OCI-LY3 (cell line): Measurements from ENCODE around the gene CASP7.

Experiments
- H2AFZ ChIP-seq: fragments of 200-600, 300-600 bp; shearing (Covaris generic); 2 replicates; pipeline ENCODE4 v1.6.0; 2014; ENCODE audit warnings: antibody characterized with exemption, low read depth, low read length
- H3K27ac ChIP-seq: fragments of 200-600, 300-600 bp; sonication (generic); 2 replicates; pipeline ENCODE4 v1.5.1; 2014; ENCODE audit warnings: mild to moderate bottlenecking, low read length, moderate library complexity, mixed read lengths
- H3K27me3 ChIP-seq: fragments of 200-600, 300-600 bp; sonication (generic); 2 replicates; pipeline ENCODE4 v1.6.1; 2014; ENCODE audit warnings: low read depth, low read length, mixed read lengths
- H3K36me3 ChIP-seq: fragments of 200-600, 300-600 bp; sonication (generic); replicated peaks from 2 replicates; pipeline ENCODE3; 2014; ENCODE audit warnings: low read depth, low read length, mixed read lengths
- H3K4me1 ChIP-seq: fragments of 300-600, 200-600 bp; sonication (generic); 2 replicates; pipeline ENCODE4 v1.6.1; 2014; ENCODE audit warnings: low read length, mixed read lengths
- H3K4me2 ChIP-seq: fragments of 200-600, 300-600 bp; sonication (generic); 2 replicates; pipeline ENCODE4 v1.6.1; 2014; ENCODE audit warnings: low read length, mixed read lengths
- H3K4me3 ChIP-seq: fragments of 300-600, 200-600 bp; sonication (generic); 2 replicates; pipeline ENCODE4 v1.5.1; 2014; ENCODE audit warnings: antibody characterized with exemption, mild to moderate bottlenecking, low read length, moderate library complexity
- H3K79me2 ChIP-seq: fragments of 300-600, 200-600 bp; shearing (Covaris generic); 2 replicates; pipeline ENCODE4 v1.6.1; 2014; ENCODE audit warnings: mild to moderate bottlenecking, low read length, mixed read lengths
- H3K9ac ChIP-seq: fragments of 300-600, 200-600 bp; shearing (Covaris generic); 2 replicates; pipeline ENCODE4 v1.6.0; 2014; ENCODE audit warnings: mild to moderate bottlenecking, low read length, moderate library complexity
- H3K9me3 ChIP-seq: fragments of 200-600, 300-600 bp; shearing (Covaris generic); 2 replicates; pipeline ENCODE4 v1.6.1; 2014; ENCODE audit warnings: low read length, mixed read lengths; ENCODE audit not compliant: insufficient read depth
- H4K20me1 ChIP-seq: fragments of 200-600, 300-600 bp; sonication (generic); 2 replicates; pipeline ENCODE4 v1.6.1; 2016; ENCODE audit warnings: low read length, mixed read lengths; ENCODE audit not compliant: insufficient read depth
- CTCF ChIP-seq: fragments of 200-600, 300-600 bp; sonication (generic); IDR thresholded peaks from 2 replicates; pipeline ENCODE4 v1.5.1; 2014; ENCODE audit warnings: antibody characterized with exemption, low read length, low read depth
- EZH2phosphoT487 ChIP-seq: fragments of 200-600 bp; shearing (Covaris generic); IDR thresholded peaks from 2 replicates; pipeline ENCODE4 v1.6.1; 2018; ENCODE audit warnings: antibody characterized with exemption, mixed run types, low read depth

The CASP7 gene

GRCh38 chr10:113647812-113648211 lies 31.9 kb upstream of the CASP7 start:
- no peak overlapping the region for H3K27ac ChIP-seq
- H3K4me2 ChIP-seq: no peak overlapping the region
- no peaks in the 10 kb centered on the region for H3K36me3 ChIP-seq
- H3K4me1 ChIP-seq: no peaks in the 10 kb centered on the region
- H4K20me1 ChIP-seq: no peaks in the 10 kb centered on the region
- H3K27me3 ChIP-seq: peaks cover 5% of the 10 kb centered on the region; the same call in 1 of the 2 replicates
- no peaks in the 10 kb centered on the region for H3K79me2 ChIP-seq
- H3K9ac ChIP-seq: no peak overlapping the region
- H3K4me3 ChIP-seq: no peak overlapping the region
- H3K9me3 ChIP-seq: no peaks in the 10 kb centered on the region
- TF ChIP-seq CTCF (no peak), EZH2phosphoT487 (no peak)
- no peak overlapping the region for H2AFZ ChIP-seq

GRCh38 chr10:113648478-113648877 lies 31.2 kb upstream of the CASP7 start:
- no peak for TF ChIP-seq CTCF
- no peak for TF ChIP-seq EZH2phosphoT487
- no peaks in the 10 kb centered on the region for H3K79me2 ChIP-seq
- no peaks in the 10 kb centered on the region for H3K4me1 ChIP-seq
- H3K27ac ChIP-seq: no peak overlapping the region
- no peaks in the 10 kb centered on the region for H3K9me3 ChIP-seq
- H3K4me2 ChIP-seq: no peak overlapping the region
- no peaks in the 10 kb centered on the region for H4K20me1 ChIP-seq
- no peaks in the 10 kb centered on the region for H3K36me3 ChIP-seq
- 0 out of 2 replicates have a peak, but pooled peaks cover 4% of the 10 kb centered on the region for H3K27me3 ChIP-seq
- no peak overlapping the region for H2AFZ ChIP-seq
- no peak overlapping the region for H3K4me3 ChIP-seq
- H3K9ac ChIP-seq: no peak overlapping the region

- no peaks in the 10 kb centered on the region for H4K20me1 ChIP-seq
- H3K9ac ChIP-seq: no peak overlapping the region
- no peak overlapping the region for H3K4me2 ChIP-seq
- TF ChIP-seq CTCF (no peak), EZH2phosphoT487 (no peak)
- 0 out of 2 replicates have a peak, but pooled peaks cover 4% of the 10 kb centered on the region for H3K27me3 ChIP-seq
- H2AFZ ChIP-seq: no peak overlapping the region
- no peak overlapping the region for H3K4me3 ChIP-seq
- no peaks in the 10 kb centered on the region for H3K79me2 ChIP-seq
- H3K27ac ChIP-seq: no peak overlapping the region
- no peaks in the 10 kb centered on the region for H3K4me1 ChIP-seq
- no peaks in the 10 kb centered on the region for H3K36me3 ChIP-seq
- no peaks in the 10 kb centered on the region for H3K9me3 ChIP-seq
Observed at GRCh38 chr10:113650172-113650571, 29.5 kb upstream of the CASP7 start.

- no peak for TF ChIP-seq EZH2phosphoT487
- TF ChIP-seq CTCF: no peak
- Histone ChIP-seq H3K36me3 (no peaks in the 10 kb centered on the region), H3K27me3 (0 out of 2 replicates have a peak, but pooled peaks cover 4% of the 10 kb centered on the region), H3K27ac (no peak overlapping the region), H3K9ac (no peak overlapping the region), H3K4me2 (no peak overlapping the region), H4K20me1 (no peaks in the 10 kb centered on the region), H2AFZ (no peak overlapping the region), H3K4me3 (no peak overlapping the region), H3K79me2 (no peaks in the 10 kb centered on the region), H3K4me1 (no peaks in the 10 kb centered on the region), H3K9me3 (no peaks in the 10 kb centered on the region)
Observed at GRCh38 chr10:113651021-113651420, 28.7 kb upstream of the CASP7 start.
